Measurements from ENCODE around the gene FNBP1L.

FNBP1L gene

GRCh38 chr1:93575621-93576284 is 127.8 kb downstream of the FNBP1L start:
- no peaks in the 10 kb centered on the region for H3K36me3 ChIP-seq (replicated peaks; ENCODE audit: insufficient read depth, low read length)
- no peak overlapping the region for H3K4me3 ChIP-seq (ENCODE audit: low read length)
- no peaks in the 10 kb centered on the region for H3K27me3 ChIP-seq (replicated peaks; ENCODE audit: insufficient read depth, low read length)
- TF ChIP-seq EZH2phosphoT487 (IDR thresholded peaks at IDR 0.05; ENCODE audit: low read length) (no peak), EZH2 (optimal IDR thresholded peaks at IDR 0.05; ENCODE audit: low read depth, low read length) (no peak)
- TF ChIP-seq, protein P1, sequence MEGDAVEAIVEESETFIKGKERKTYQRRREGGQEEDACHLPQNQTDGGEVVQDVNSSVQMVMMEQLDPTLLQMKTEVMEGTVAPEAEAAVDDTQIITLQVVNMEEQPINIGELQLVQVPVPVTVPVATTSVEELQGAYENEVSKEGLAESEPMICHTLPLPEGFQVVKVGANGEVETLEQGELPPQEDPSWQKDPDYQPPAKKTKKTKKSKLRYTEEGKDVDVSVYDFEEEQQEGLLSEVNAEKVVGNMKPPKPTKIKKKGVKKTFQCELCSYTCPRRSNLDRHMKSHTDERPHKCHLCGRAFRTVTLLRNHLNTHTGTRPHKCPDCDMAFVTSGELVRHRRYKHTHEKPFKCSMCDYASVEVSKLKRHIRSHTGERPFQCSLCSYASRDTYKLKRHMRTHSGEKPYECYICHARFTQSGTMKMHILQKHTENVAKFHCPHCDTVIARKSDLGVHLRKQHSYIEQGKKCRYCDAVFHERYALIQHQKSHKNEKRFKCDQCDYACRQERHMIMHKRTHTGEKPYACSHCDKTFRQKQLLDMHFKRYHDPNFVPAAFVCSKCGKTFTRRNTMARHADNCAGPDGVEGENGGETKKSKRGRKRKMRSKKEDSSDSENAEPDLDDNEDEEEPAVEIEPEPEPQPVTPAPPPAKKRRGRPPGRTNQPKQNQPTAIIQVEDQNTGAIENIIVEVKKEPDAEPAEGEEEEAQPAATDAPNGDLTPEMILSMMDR (IDR thresholded peaks at IDR 0.05; ENCODE audit: low read length): no peak
- no peak overlapping the region for H3K4me2 ChIP-seq (ENCODE audit: low read depth, low read length)
- DNase-seq: no peak
- H3K4me1 ChIP-seq (ENCODE audit: low read length): no peaks in the 10 kb centered on the region
- no peak overlapping the region for H3K9ac ChIP-seq (ENCODE audit: low read length)
- no peaks in the 10 kb centered on the region for H3K9me2 ChIP-seq (replicated peaks; ENCODE audit: insufficient read depth, low read length)
- H3K79me2 ChIP-seq (ENCODE audit: low read length): no peaks in the 10 kb centered on the region
- no peak overlapping the region for H2AFZ ChIP-seq (ENCODE audit: low read length)
- no peaks in the 10 kb centered on the region for H3K9me3 ChIP-seq (replicated peaks; ENCODE audit: insufficient read depth, low read length)
- no peaks in the 10 kb centered on the region for H4K20me1 ChIP-seq (ENCODE audit: insufficient read depth, low read length)
- no peaks in the 10 kb centered on the region for H3F3A ChIP-seq (ENCODE audit: insufficient read depth, low read length)
- no peak overlapping the region for H3K27ac ChIP-seq (ENCODE audit: low read length)

GRCh38 chr1:93576346-93576745 is 128.4 kb downstream of the FNBP1L start:
- TF ChIP-seq EZH2 (optimal IDR thresholded peaks at IDR 0.05; ENCODE audit: low read depth, low read length) (no peak), EZH2phosphoT487 (IDR thresholded peaks at IDR 0.05; ENCODE audit: low read length) (no peak)
- TF ChIP-seq, protein P1 (IDR thresholded peaks at IDR 0.05; ENCODE audit: low read length): no peak
- Histone ChIP-seq H3K9me3 (replicated peaks; ENCODE audit: insufficient read depth, low read length) (no peaks in the 10 kb centered on the region), H3K4me2 (ENCODE audit: low read depth, low read length) (no peak overlapping the region), H4K20me1 (ENCODE audit: insufficient read depth, low read length) (no peaks in the 10 kb centered on the region), H3F3A (ENCODE audit: insufficient read depth, low read length) (no peaks in the 10 kb centered on the region), H3K9ac (ENCODE audit: low read length) (no peak overlapping the region), H3K27ac (ENCODE audit: low read length) (no peak overlapping the region), H3K9me2 (replicated peaks; ENCODE audit: insufficient read depth, low read length) (no peaks in the 10 kb centered on the region), H3K36me3 (replicated peaks; ENCODE audit: insufficient read depth, low read length) (no peaks in the 10 kb centered on the region), H3K27me3 (replicated peaks; ENCODE audit: insufficient read depth, low read length) (no peaks in the 10 kb centered on the region), H2AFZ (ENCODE audit: low read length) (no peak overlapping the region), H3K4me1 (ENCODE audit: low read length) (no peaks in the 10 kb centered on the region), H3K4me3 (ENCODE audit: low read length) (no peak overlapping the region), H3K79me2 (ENCODE audit: low read length) (no peaks in the 10 kb centered on the region)
- no peak for DNase-seq

DNA sequence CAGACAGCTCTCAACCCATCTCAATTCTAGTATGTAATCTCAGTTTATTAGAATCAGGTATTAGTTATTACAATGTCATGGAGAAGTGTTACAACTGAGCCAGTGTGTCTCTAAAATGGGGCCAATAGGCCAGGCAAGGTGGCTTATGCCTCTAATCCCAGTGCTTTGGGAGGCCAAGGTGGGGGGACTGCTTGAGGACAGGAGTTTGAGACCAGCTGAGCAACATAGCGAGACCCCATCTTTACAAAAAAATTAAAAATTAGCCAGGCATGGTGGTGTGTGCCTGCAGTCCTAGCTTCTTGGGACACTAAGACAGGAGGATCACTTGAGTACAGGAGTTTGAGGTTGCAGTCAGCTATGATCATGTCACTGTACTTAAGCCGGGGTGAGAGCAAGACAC is 128.8 kb downstream of the FNBP1L start:
- no peak overlapping the region for H3K4me2 ChIP-seq (ENCODE audit: low read depth, low read length)
- no peak overlapping the region for H3K27ac ChIP-seq (ENCODE audit: low read length)
- H3F3A ChIP-seq (ENCODE audit: insufficient read depth, low read length): no peaks in the 10 kb centered on the region
- no peaks in the 10 kb centered on the region for H3K4me1 ChIP-seq (ENCODE audit: low read length)
- H3K4me3 ChIP-seq (ENCODE audit: low read length): no peak overlapping the region
- H3K79me2 ChIP-seq (ENCODE audit: low read length): no peaks in the 10 kb centered on the region
- TF ChIP-seq, protein P1 (IDR thresholded peaks at IDR 0.05; ENCODE audit: low read length): no peak
- TF ChIP-seq EZH2 (optimal IDR thresholded peaks at IDR 0.05; ENCODE audit: low read depth, low read length): no peak
- H3K27me3 ChIP-seq (replicated peaks; ENCODE audit: insufficient read depth, low read length): no peaks in the 10 kb centered on the region
- DNase-seq: no peak
- no peaks in the 10 kb centered on the region for H3K9me2 ChIP-seq (replicated peaks; ENCODE audit: insufficient read depth, low read length)
- no peaks in the 10 kb centered on the region for H3K9me3 ChIP-seq (replicated peaks; ENCODE audit: insufficient read depth, low read length)
- H2AFZ ChIP-seq (ENCODE audit: low read length): no peak overlapping the region
- H3K36me3 ChIP-seq (replicated peaks; ENCODE audit: insufficient read depth, low read length): no peaks in the 10 kb centered on the region
- no peak overlapping the region for H3K9ac ChIP-seq (ENCODE audit: low read length)
- no peaks in the 10 kb centered on the region for H4K20me1 ChIP-seq (ENCODE audit: insufficient read depth, low read length)

Data from MM.1S (cell line).